NCI-H2196 (cell line): ENCODE measurements around the gene CARD10.
"Not testable (repeated sequence)": the region's sequence is repeated elsewhere in the genome, so short reads cannot be mapped to it uniquely, and the experiment has no call there.

Experiments used
- DNase-seq: peaks from one replicate; lab custom pipeline; 2025; ENCODE audit not compliant: unreplicated experiment; lab: John Stamatoyannopoulos, UW

Gene CARD10

GRCh38 chr22:37527081-37527752 lies 8.0 kb upstream of the CARD10 start:
- DNase-seq = not testable (repeated sequence)

GRCh38 chr22:37526376-37526775 lies 7.2 kb upstream of the CARD10 start:
- DNase-seq = no peak

- DNase-seq = no peak
These were observed 6.6 kb upstream of the CARD10 start for GRCh38 chr22:37525746-37526350.

GRCh38 chr22:37525073-37525745 lies 6.0 kb upstream of the CARD10 start:
- DNase-seq = no peak

GRCh38 chr22:37522482-37522881 lies 3.3 kb upstream of the CARD10 start:
- DNase-seq = no peak

GRCh38 chr22:37521236-37521739 lies 2.1 kb upstream of the CARD10 start:
- DNase-seq = no peak

GRCh38 chr22:37520776-37521191 lies 1.6 kb upstream of the CARD10 start:
- no peak for DNase-seq

GRCh38 chr22:37518509-37519267 lies 527 bp downstream of the CARD10 start:
- no peak for DNase-seq

- DNase-seq = no peak
These were observed 1.3 kb downstream of the CARD10 start for GRCh38 chr22:37517826-37518450.

GRCh38 chr22:37516456-37516855 lies 2.8 kb downstream of the CARD10 start:
- no peak for DNase-seq

GRCh38 chr22:37515901-37516300 lies 3.3 kb downstream of the CARD10 start:
- DNase-seq = no peak

GRCh38 chr22:37514526-37515051 lies 4.6 kb downstream of the CARD10 start:
- DNase-seq = no peak

GRCh38 chr22:37511395-37512104 lies 7.7 kb downstream of the CARD10 start:
- DNase-seq = no peak

GRCh38 chr22:37510091-37510490 lies 9.1 kb downstream of the CARD10 start:
- no peak for DNase-seq

GRCh38 chr22:37509059-37509860 lies 10.0 kb downstream of the CARD10 start:
- DNase-seq = no peak

GRCh38 chr22:37508431-37508992 lies 10.7 kb downstream of the CARD10 start:
- DNase-seq = no peak

- no peak for DNase-seq
These were observed 11.5 kb downstream of the CARD10 start for GRCh38 chr22:37507731-37508130.

GRCh38 chr22:37505989-37506388 lies 13.2 kb downstream of the CARD10 start:
- peak; percentile 33 for DNase-seq

GRCh38 chr22:37505565-37505964 lies 13.7 kb downstream of the CARD10 start:
- DNase-seq = no peak
